PFSK-1 (cell line): ENCODE measurements around the gene ARMC12. TPM values are rescaled to one million over a fixed set of nuclear protein-coding genes. Genes with fewer than 3 reads are reported as not detected.
A peak's percentile ranks its signal among the peaks of the same experiment; 100 is the strongest.

Experiments
- FOXP2 ChIP-seq: optimal IDR thresholded peaks from 2 replicates; pipeline ENCODE3; 2011; ENCODE audit warnings: borderline replicate concordance, control low read depth, inconsistent platforms; ENCODE audit not compliant: insufficient read depth; ENCODE audit errors: extremely low read length, extremely low read depth
- POLR2AphosphoS5 ChIP-seq: IDR thresholded peaks from 2 replicates; pipeline ENCODE4 v1.6.1; 2012; ENCODE audit warnings: low read depth, mild to moderate bottlenecking, control low read depth, low read length, moderate library complexity
- REST ChIP-seq, 2 experiments: IDR thresholded peaks; 2 replicates each; pipeline versions ENCODE4 v1.6.1 to v1.8.0; 2011 to 2012; ENCODE audit warnings: low read depth in 2 of 2, low read length in 2 of 2, control low read depth in 1 of 2, inconsistent platforms in 1 of 2, mild to moderate bottlenecking in 1 of 2, moderate library complexity in 1 of 2; ENCODE audit not compliant: insufficient read depth in 1 of 2
- SIN3A ChIP-seq: IDR thresholded peaks from 2 replicates; pipeline ENCODE4 v1.6.1; 2012; ENCODE audit warnings: mild to moderate bottlenecking, low read length, moderate library complexity, borderline replicate concordance; ENCODE audit not compliant: insufficient read depth
- TAF1 ChIP-seq: IDR thresholded peaks from 2 replicates; pipeline ENCODE4 v1.6.1; 2012; ENCODE audit warnings: low read length, control low read depth, borderline replicate concordance; ENCODE audit not compliant: insufficient read depth
- polyA plus RNA-seq: library from polyadenylated mRNA; unstranded; fragments of >200 nt; gene quantifications from one replicate; pipeline ENCODE4 v1.2.1, GENCODE V29; 2012; ENCODE audit warnings: low read depth, missing spikeins; ENCODE audit not compliant: insufficient read length

Gene ARMC12
- polyA plus RNA-seq: 1.2 TPM

GRCh38 chr6:35736982-35737412 lies at the start of gene ARMC12:
TSS of gene ARMC12 (plus strand) at chr6:35737032. CDS start at chr6:35737109, 77 bp downstream.
- no peak for TF ChIP-seq FOXP2
- no peak for TF ChIP-seq POLR2AphosphoS5
- TF ChIP-seq SIN3A: no peak
- no peak for TF ChIP-seq REST (IDR thresholded peaks at IDR 0.05; ENCODE audit: insufficient read depth in 1 of 2, low read depth in 2 of 2, low read length in 2 of 2)
- no peak for TF ChIP-seq TAF1

- no peak for TF ChIP-seq POLR2AphosphoS5
- TF ChIP-seq REST (IDR thresholded peaks at IDR 0.05; ENCODE audit: insufficient read depth in 1 of 2, low read depth in 2 of 2, low read length in 2 of 2): no peak
- no peak; the same call in 1 of the 2 replicates for TF ChIP-seq SIN3A
- no peak for TF ChIP-seq FOXP2
- no peak for TF ChIP-seq TAF1
These were observed 48.9 kb upstream of the ARMC12 start for GRCh38 chr6:35687658-35688604.

GRCh38 chr6:35688605-35689322 lies 48.1 kb upstream of the ARMC12 start, which contains the start of gene FKBP5:
TSS of gene FKBP5 (minus strand) at chr6:35688915. CDS start at chr6:35642824, 46,091 bp downstream.
- TF ChIP-seq POLR2AphosphoS5: 0 out of 2 replicates have a peak, but pooled peaks have one; percentile 28
- TF ChIP-seq TAF1: peak; percentile 64; the same call in 1 of the 2 replicates
- TF ChIP-seq FOXP2: no peak
- no peak for TF ChIP-seq REST (IDR thresholded peaks at IDR 0.05; ENCODE audit: insufficient read depth in 1 of 2, low read depth in 2 of 2, low read length in 2 of 2)
- TF ChIP-seq SIN3A: no peak

GRCh38 chr6:35690484-35690883 lies 46.3 kb upstream of the ARMC12 start:
- TF ChIP-seq TAF1: no peak
- no peak for TF ChIP-seq SIN3A
- TF ChIP-seq FOXP2: no peak
- TF ChIP-seq POLR2AphosphoS5: no peak
- TF ChIP-seq REST (IDR thresholded peaks at IDR 0.05; ENCODE audit: insufficient read depth in 1 of 2, low read depth in 2 of 2, low read length in 2 of 2): no peak
